Left lung (tissue), 10 donors: ENCODE measurements around the gene FANCG. TPM values are rescaled to one million over a fixed set of nuclear protein-coding genes. Genes with fewer than 3 reads are reported as not detected.

Experiments used
- ATAC-seq: fragments of 200-7000 bp; cut with Tn5 transposase; one replicate; pipeline ENCODE4 v1.9.1; 2020; ENCODE audit warnings: moderate library complexity
- DNase-seq, 4 donors: peaks; one replicate each; pipeline ENCODE4 v3.0.0-alpha.2; 2013 to 2020
- H3K27ac ChIP-seq, 2 donors: fragments of 200-600 bp; sonication (generic) in 1 of 2; one replicate each; pipeline versions ENCODE4 v1.5.0 to v1.8.0; 2020 to 2021
- H3K27me3 ChIP-seq, 2 donors: fragments of 200-600 bp; sonication (generic) in 1 of 2; one replicate each; pipeline versions ENCODE4 v1.5.0 to v1.8.0; 2020 to 2021
- H3K36me3 ChIP-seq, 2 donors: fragments of 200-600 bp; sonication (generic) in 1 of 2; one replicate each; pipeline versions ENCODE4 v1.5.0 to v1.8.0; 2020 to 2021
- H3K4me1 ChIP-seq, 2 donors: fragments of 200-600 bp; one replicate each; pipeline ENCODE4 v1.8.0; 2021
- H3K4me3 ChIP-seq, 2 donors: fragments of 200-600 bp; sonication (generic) in 1 of 2; one replicate each; pipeline versions ENCODE4 v1.5.0 to v1.8.0; 2020 to 2021; ENCODE audit warnings: mild to moderate bottlenecking in 1 of 2
- H3K9me3 ChIP-seq, 2 donors: fragments of 200-600 bp; sonication (generic) in 1 of 2; one replicate each; pipeline versions ENCODE4 v1.5.0 to v1.8.0; 2020 to 2021
- CTCF ChIP-seq, 2 donors: fragments of 200-600 bp; sonication (generic) in 1 of 2; IDR thresholded peaks; one replicate each; pipeline versions ENCODE4 v1.5.0 to v1.8.0; 2021; ENCODE audit warnings: antibody characterized with exemption in 2 of 2
- intact Hi-C, 2 donors: fragments of 100-400 bp; cut with DNase I; formaldehyde crosslinking; loops; one replicate each; pipeline versions ENCODE4 v1.11.2 to v1.14.2; 2022
- polyA plus RNA-seq, 6 donors: library from polyadenylated mRNA; unstranded; fragments of 120-200 nt; gene quantifications; one replicate each; pipeline ENCODE4 v1.2.1, GENCODE V29; 2013; ENCODE audit not compliant: insufficient read length in 6 of 6
- total RNA-seq, 2 donors: library from RNA; stranded (reverse); fragmentation: NEBNext Ultra II Directional; extraction: Animal tissue kit (Norgen Biotek cat#: 25700); gene quantifications; one replicate each; pipeline ENCODE4 v1.2.1, GENCODE V29; 2021
- donor health status: DM: no; HTN: yes; CAD: no.
- donor health status: DM: no; HTN: no; CAD: no.

Gene FANCG
- total and polyA plus RNA-seq, 8 donors: 18.7 to 59.0 (median 47.8) TPM

- Histone ChIP-seq H3K9me3 (no peaks in the 10 kb centered on the region), H3K27me3 (no peaks in the 10 kb centered on the region), H3K27ac (no peak overlapping the region), H3K4me3 (no peak overlapping the region), H3K36me3 (peaks cover 8 to 56% of the 10 kb centered on the region in 2 donors), H3K4me1 (peaks cover 15 to 50% of the 10 kb centered on the region in 2 donors)
- DNase-seq (no peak), ATAC-seq (no peak)
- TF ChIP-seq CTCF (IDR thresholded peaks at IDR 0.05): no peak
- intact Hi-C loops: no loop called here
These were observed 10.7 kb downstream of the FANCG start for GRCh38 chr9:35069020-35069419.

GRCh38 chr9:35067056-35067455, 12.7 kb downstream of the FANCG start:
- no peak overlapping the region for H3K4me3 ChIP-seq
- no peak for TF ChIP-seq CTCF (IDR thresholded peaks at IDR 0.05)
- intact Hi-C loops: no loop called here
- H3K27ac ChIP-seq: no peak overlapping the region
- H3K27me3 ChIP-seq: no peaks in the 10 kb centered on the region
- peaks cover 17 to 75% of the 10 kb centered on the region in 2 donors for H3K36me3 ChIP-seq
- no peaks in the 10 kb centered on the region for H3K9me3 ChIP-seq
- peaks cover 15 to 42% of the 10 kb centered on the region in 2 donors for H3K4me1 ChIP-seq
- ATAC-seq: no peak
- no peak for DNase-seq

GRCh38 chr9:35060548-35061207, 19.1 kb downstream of the FANCG start:
- Histone ChIP-seq H3K27ac (no peak overlapping the region), H3K9me3 (no peaks in the 10 kb centered on the region), H3K36me3 (peaks cover 22 to 100% of the 10 kb centered on the region in 2 donors), H3K27me3 (no peaks in the 10 kb centered on the region), H3K4me3 (no peak overlapping the region), H3K4me1 (no peaks in the 10 kb centered on the region)
- no peak for TF ChIP-seq CTCF (IDR thresholded peaks at IDR 0.05)
- intact Hi-C loops: no loop called here
- ATAC-seq: no peak
- DNase-seq: no peak

- intact Hi-C loops: no loop called here
- Histone ChIP-seq H3K4me3 (no peak overlapping the region), H3K27ac (no peak overlapping the region), H3K36me3 (peaks cover 21 to 100% of the 10 kb centered on the region in 2 donors), H3K4me1 (no peaks in the 10 kb centered on the region), H3K27me3 (no peaks in the 10 kb centered on the region), H3K9me3 (no peaks in the 10 kb centered on the region)
- no peak for TF ChIP-seq CTCF (IDR thresholded peaks at IDR 0.05)
- no peak for ATAC-seq
- DNase-seq: no peak
These were observed 20.3 kb downstream of the FANCG start for GRCh38 chr9:35059438-35059837.

GRCh38 chr9:35057271-35057620, 22.5 kb downstream of the FANCG start:
- ATAC-seq (no peak), DNase-seq (no peak)
- Histone ChIP-seq H3K27me3 (no peaks in the 10 kb centered on the region), H3K9me3 (no peaks in the 10 kb centered on the region), H3K4me3 (no peak overlapping the region), H3K36me3 (peaks cover 9 to 94% of the 10 kb centered on the region in 2 donors), H3K4me1 (no peaks in the 10 kb centered on the region), H3K27ac (no peak overlapping the region)
- TF ChIP-seq CTCF (IDR thresholded peaks at IDR 0.05): no peak
- intact Hi-C loops: no loop called here
